T-helper 1 cell treated with Interleukin-12 subunit alpha and Interleukin-12 subunit beta and Interleukin-4 antibody, amounts not matched to agents 30 μg/mL and 1 μg/mL, for 36 hours (primary cell): Measurements from ENCODE around the gene APOL6.
"Not testable (repeated sequence)": the region's sequence is repeated elsewhere in the genome, so short reads cannot be mapped to it uniquely, and the experiment has no call there.

Experiments
- H3K27ac Mint-ChIP-seq: one replicate; pipeline ENCODE4 v1.8.0; 2021; ENCODE audit warnings: mild to moderate bottlenecking, mixed read lengths
- H3K27me3 Mint-ChIP-seq: one replicate; pipeline ENCODE4 v1.8.0; 2021; ENCODE audit warnings: low read depth, mixed read lengths
- H3K36me3 Mint-ChIP-seq: one replicate; pipeline ENCODE4 v1.8.0; 2021; ENCODE audit warnings: low read depth, mixed read lengths
- H3K4me1 Mint-ChIP-seq: one replicate; pipeline ENCODE4 v1.8.0; 2021; ENCODE audit warnings: low read depth, mixed read lengths
- H3K4me3 Mint-ChIP-seq: one replicate; pipeline ENCODE4 v1.8.0; 2021; ENCODE audit warnings: mild to moderate bottlenecking, moderate library complexity, mixed read lengths
- H3K9me3 Mint-ChIP-seq: one replicate; pipeline ENCODE4 v1.8.0; 2021; ENCODE audit warnings: mixed read lengths

APOL6 gene

GRCh38 chr22:35688913-35689675, 40.8 kb downstream of the APOL6 start:
- H3K27me3 Mint-ChIP-seq = no peaks in the 10 kb centered on the region
- H3K4me3 Mint-ChIP-seq = no peak overlapping the region
- H3K9me3 Mint-ChIP-seq = no peaks in the 10 kb centered on the region
- no peak overlapping the region for H3K27ac Mint-ChIP-seq
- no peaks in the 10 kb centered on the region for H3K36me3 Mint-ChIP-seq
- H3K4me1 Mint-ChIP-seq = no peaks in the 10 kb centered on the region

- no peak overlapping the region for H3K4me3 Mint-ChIP-seq
- H3K27ac Mint-ChIP-seq = no peak overlapping the region
Observed at GRCh38 chr22:35690001-35690400, 41.8 kb downstream of the APOL6 start.

GRCh38 chr22:35695202-35695601, 47.0 kb downstream of the APOL6 start:
- no peak overlapping the region for H3K27ac Mint-ChIP-seq
- H3K36me3 Mint-ChIP-seq = no peaks in the 10 kb centered on the region
- H3K4me3 Mint-ChIP-seq = no peak overlapping the region
- no peaks in the 10 kb centered on the region for H3K4me1 Mint-ChIP-seq
- H3K9me3 Mint-ChIP-seq = no peaks in the 10 kb centered on the region
- no peaks in the 10 kb centered on the region for H3K27me3 Mint-ChIP-seq

More at GRCh38 chr22:35690001-35690400, 41.8 kb downstream of the APOL6 start:
- Mint-ChIP-seq H3K36me3 (no peaks in the 10 kb centered on the region), H3K9me3 (no peaks in the 10 kb centered on the region), H3K4me1 (no peaks in the 10 kb centered on the region), H3K27me3 (no peaks in the 10 kb centered on the region)

- Mint-ChIP-seq H3K4me3 (no peak overlapping the region), H3K36me3 (no peaks in the 10 kb centered on the region), H3K4me1 (no peaks in the 10 kb centered on the region), H3K9me3 (no peaks in the 10 kb centered on the region), H3K27ac (no peak overlapping the region), H3K27me3 (no peaks in the 10 kb centered on the region)
Observed at GRCh38 chr22:35697142-35697541, 48.9 kb downstream of the APOL6 start.

- not testable (repeated sequence) for H3K4me3 Mint-ChIP-seq, H3K9me3 Mint-ChIP-seq, H3K27me3 Mint-ChIP-seq, H3K4me1 Mint-ChIP-seq, H3K27ac Mint-ChIP-seq, H3K36me3 Mint-ChIP-seq
Observed at GRCh38 chr22:35699852-35700251, 51.6 kb downstream of the APOL6 start.

- Mint-ChIP-seq H3K36me3 (no peaks in the 10 kb centered on the region), H3K4me3 (no peak overlapping the region), H3K27ac (no peak overlapping the region), H3K4me1 (no peaks in the 10 kb centered on the region), H3K9me3 (no peaks in the 10 kb centered on the region), H3K27me3 (no peaks in the 10 kb centered on the region)
Observed at GRCh38 chr22:35703861-35704584, 55.8 kb downstream of the APOL6 start.

GRCh38 chr22:35705141-35705540, 56.9 kb downstream of the APOL6 start:
- H3K36me3 Mint-ChIP-seq = no peaks in the 10 kb centered on the region
- H3K4me1 Mint-ChIP-seq = no peaks in the 10 kb centered on the region
- H3K27ac Mint-ChIP-seq = no peak overlapping the region
- no peak overlapping the region for H3K4me3 Mint-ChIP-seq
- H3K27me3 Mint-ChIP-seq = no peaks in the 10 kb centered on the region
- no peaks in the 10 kb centered on the region for H3K9me3 Mint-ChIP-seq

GRCh38 chr22:35708453-35708852, 60.2 kb downstream of the APOL6 start:
- no peaks in the 10 kb centered on the region for H3K4me1 Mint-ChIP-seq
- no peak overlapping the region for H3K4me3 Mint-ChIP-seq
- no peaks in the 10 kb centered on the region for H3K36me3 Mint-ChIP-seq
- peaks cover 6% of the 10 kb centered on the region for H3K9me3 Mint-ChIP-seq
- H3K27me3 Mint-ChIP-seq = peaks cover 2% of the 10 kb centered on the region
- H3K27ac Mint-ChIP-seq = no peak overlapping the region

GRCh38 chr22:35708917-35709316, 60.7 kb downstream of the APOL6 start:
- H3K27ac Mint-ChIP-seq = no peak overlapping the region
- H3K4me3 Mint-ChIP-seq = no peak overlapping the region
- H3K27me3 Mint-ChIP-seq = peaks cover 6% of the 10 kb centered on the region
- H3K4me1 Mint-ChIP-seq = no peaks in the 10 kb centered on the region
- H3K9me3 Mint-ChIP-seq = peaks cover 6% of the 10 kb centered on the region
- H3K36me3 Mint-ChIP-seq = no peaks in the 10 kb centered on the region

GRCh38 chr22:35711336-35711735, 63.1 kb downstream of the APOL6 start:
- Mint-ChIP-seq H3K4me3 (no peak overlapping the region), H3K36me3 (no peaks in the 10 kb centered on the region), H3K4me1 (no peaks in the 10 kb centered on the region), H3K27ac (no peak overlapping the region), H3K9me3 (peaks cover 6% of the 10 kb centered on the region), H3K27me3 (peaks cover 6% of the 10 kb centered on the region)

- peaks cover 6% of the 10 kb centered on the region for H3K27me3 Mint-ChIP-seq
- H3K36me3 Mint-ChIP-seq = no peaks in the 10 kb centered on the region
- peaks cover 6% of the 10 kb centered on the region for H3K9me3 Mint-ChIP-seq
- no peak overlapping the region for H3K4me3 Mint-ChIP-seq
- no peak overlapping the region for H3K27ac Mint-ChIP-seq
- no peaks in the 10 kb centered on the region for H3K4me1 Mint-ChIP-seq
Observed at GRCh38 chr22:35712672-35713071, 64.4 kb downstream of the APOL6 start.

GRCh38 chr22:35717572-35717971, 69.3 kb downstream of the APOL6 start, which contains the start of gene APOL5:
APOL5 (plus strand) TSS chr22:35717872; CDS start chr22:35717872, 0 bp downstream.
- Mint-ChIP-seq H3K4me1 (no peaks in the 10 kb centered on the region), H3K9me3 (peaks cover 6% of the 10 kb centered on the region), H3K36me3 (no peaks in the 10 kb centered on the region), H3K27ac (no peak within 1 kb of the TSS), H3K27me3 (peaks cover 6% of the 10 kb centered on the region), H3K4me3 (no peak within 1 kb of the TSS)
